ENCODE results near the gene SEZ6L. TPM values are rescaled to one million over a fixed set of nuclear protein-coding genes. Genes with fewer than 3 reads are reported as not detected.

Gene SEZ6L
- total RNA-seq, 1 experiment from 2014 or later: 0.13 TPM

DNA sequence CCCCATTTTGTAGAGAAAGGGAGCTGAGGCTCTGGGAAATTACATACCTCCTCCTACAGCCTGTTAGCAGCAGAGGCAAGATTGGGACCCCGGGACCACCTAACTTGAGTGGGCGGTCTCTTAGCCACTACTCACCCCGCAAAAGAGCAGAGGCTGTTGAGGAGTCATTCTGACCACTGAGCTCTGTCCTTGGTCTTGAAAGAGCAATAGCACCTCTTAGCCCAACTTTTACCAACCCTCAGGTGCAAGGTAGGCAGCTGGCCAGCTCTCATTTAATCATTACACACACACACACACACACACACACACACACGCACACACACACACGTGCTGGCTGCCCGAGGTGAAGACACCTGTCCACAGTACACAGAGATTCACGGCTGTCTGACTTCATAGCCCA, 144.0 kb downstream of the SEZ6L start:
- H3K23ac ChIP-seq (ENCODE audit: insufficient read length, low read depth, low read length): no peak overlapping the region
- Mint-ChIP-seq H3K4me3 (no peak overlapping the region), H3K27me3 (ENCODE audit: low read depth) (peaks cover 28% of the 10 kb centered on the region), H3K36me3 (ENCODE audit: insufficient read depth in 1 of 3, low read depth in 3 of 3) (no peaks in the 10 kb centered on the region), H3K4me1 (peaks cover 0 to 2% of the 10 kb centered on the region in 2 experiments; a peak in 1 of 4 replicates), H3K9me3 (no peaks in the 10 kb centered on the region), H3K27ac (no peak overlapping the region)
- no peak overlapping the region for H3K4ac ChIP-seq (ENCODE audit: low read depth, low read length)
- no peaks in the 10 kb centered on the region for H3K9me3 ChIP-seq (ENCODE audit: control insufficient read depth, low read depth, low read length)
- no peak overlapping the region for H3K9ac ChIP-seq (ENCODE audit: extremely low read depth, insufficient read length, low read length)
- no peak overlapping the region for H3K56ac ChIP-seq (ENCODE audit: insufficient read length, low read depth, low read length)
- DNase-seq: no peak
- H2BK120ac ChIP-seq (ENCODE audit: low read depth, low read length, poor library complexity, severe bottlenecking): no peak overlapping the region
- TF ChIP-seq, protein P1, sequence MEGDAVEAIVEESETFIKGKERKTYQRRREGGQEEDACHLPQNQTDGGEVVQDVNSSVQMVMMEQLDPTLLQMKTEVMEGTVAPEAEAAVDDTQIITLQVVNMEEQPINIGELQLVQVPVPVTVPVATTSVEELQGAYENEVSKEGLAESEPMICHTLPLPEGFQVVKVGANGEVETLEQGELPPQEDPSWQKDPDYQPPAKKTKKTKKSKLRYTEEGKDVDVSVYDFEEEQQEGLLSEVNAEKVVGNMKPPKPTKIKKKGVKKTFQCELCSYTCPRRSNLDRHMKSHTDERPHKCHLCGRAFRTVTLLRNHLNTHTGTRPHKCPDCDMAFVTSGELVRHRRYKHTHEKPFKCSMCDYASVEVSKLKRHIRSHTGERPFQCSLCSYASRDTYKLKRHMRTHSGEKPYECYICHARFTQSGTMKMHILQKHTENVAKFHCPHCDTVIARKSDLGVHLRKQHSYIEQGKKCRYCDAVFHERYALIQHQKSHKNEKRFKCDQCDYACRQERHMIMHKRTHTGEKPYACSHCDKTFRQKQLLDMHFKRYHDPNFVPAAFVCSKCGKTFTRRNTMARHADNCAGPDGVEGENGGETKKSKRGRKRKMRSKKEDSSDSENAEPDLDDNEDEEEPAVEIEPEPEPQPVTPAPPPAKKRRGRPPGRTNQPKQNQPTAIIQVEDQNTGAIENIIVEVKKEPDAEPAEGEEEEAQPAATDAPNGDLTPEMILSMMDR (conservative IDR thresholded peaks at IDR 0.05): no peak
- no peaks in the 10 kb centered on the region for H3K79me2 ChIP-seq (ENCODE audit: insufficient read depth, low read length)
- no peak overlapping the region for H3K4me2 ChIP-seq (ENCODE audit: insufficient read depth, insufficient read length, low read length)
- H4K20me1 ChIP-seq (ENCODE audit: control insufficient read depth, insufficient read depth, insufficient read length): no peaks in the 10 kb centered on the region
- H3K14ac ChIP-seq (ENCODE audit: insufficient read depth, low read length): no peak overlapping the region
- no peak overlapping the region for H2BK20ac ChIP-seq (ENCODE audit: low read depth, low read length, poor library complexity, severe bottlenecking)
- H2AFZ ChIP-seq (ENCODE audit: low read length): no peak overlapping the region
- no peaks in the 10 kb centered on the region for H3K23me2 ChIP-seq (ENCODE audit: insufficient read length, low read depth, low read length, poor library complexity, severe bottlenecking)
- no peaks in the 10 kb centered on the region for H3K4me1 ChIP-seq (ENCODE audit: insufficient read depth, low read length)
- H3T11ph ChIP-seq (ENCODE audit: low read length): no peak overlapping the region
- H4K91ac ChIP-seq (ENCODE audit: insufficient read length, low read depth, low read length): no peak overlapping the region
- H2BK12ac ChIP-seq (ENCODE audit: insufficient read length, low read depth, low read length): no peak overlapping the region
- no peaks in the 10 kb centered on the region for H3K79me1 ChIP-seq (ENCODE audit: insufficient read depth, low read depth, low read length, poor library complexity, severe bottlenecking)
- no peak overlapping the region for H3K27ac ChIP-seq (ENCODE audit: insufficient read length, low read depth, low read length)
- no peak overlapping the region for H4K5ac ChIP-seq (ENCODE audit: insufficient read length, low read depth, low read length)
- no CpG with 5 or more reads among the region's 7 CpGs for WGBS (ENCODE audit: extremely low coverage, insufficient read length, low lambda C conversion rate)
- no peak overlapping the region for H2BK5ac ChIP-seq (ENCODE audit: insufficient read length, low read length)
- no peak overlapping the region for H2BK15ac ChIP-seq (ENCODE audit: low read depth, low read length)
- H4K8ac ChIP-seq (replicated peaks; ENCODE audit: insufficient read length, low read depth, low read length): no peak overlapping the region
- H2AK5ac ChIP-seq (ENCODE audit: insufficient read length, low read length): no peak overlapping the region
- no peaks in the 10 kb centered on the region for H3K27me3 ChIP-seq (ENCODE audit: insufficient read depth, low read length)
- H3K18ac ChIP-seq (ENCODE audit: insufficient read length, low read depth, low read length): no peak overlapping the region
